ENCODE results near the gene COL2A1.

The COL2A1 gene

GRCh38 chr12:47975816-47976215 lies 28.5 kb downstream of the COL2A1 start:
- TF ChIP-seq, protein P1, sequence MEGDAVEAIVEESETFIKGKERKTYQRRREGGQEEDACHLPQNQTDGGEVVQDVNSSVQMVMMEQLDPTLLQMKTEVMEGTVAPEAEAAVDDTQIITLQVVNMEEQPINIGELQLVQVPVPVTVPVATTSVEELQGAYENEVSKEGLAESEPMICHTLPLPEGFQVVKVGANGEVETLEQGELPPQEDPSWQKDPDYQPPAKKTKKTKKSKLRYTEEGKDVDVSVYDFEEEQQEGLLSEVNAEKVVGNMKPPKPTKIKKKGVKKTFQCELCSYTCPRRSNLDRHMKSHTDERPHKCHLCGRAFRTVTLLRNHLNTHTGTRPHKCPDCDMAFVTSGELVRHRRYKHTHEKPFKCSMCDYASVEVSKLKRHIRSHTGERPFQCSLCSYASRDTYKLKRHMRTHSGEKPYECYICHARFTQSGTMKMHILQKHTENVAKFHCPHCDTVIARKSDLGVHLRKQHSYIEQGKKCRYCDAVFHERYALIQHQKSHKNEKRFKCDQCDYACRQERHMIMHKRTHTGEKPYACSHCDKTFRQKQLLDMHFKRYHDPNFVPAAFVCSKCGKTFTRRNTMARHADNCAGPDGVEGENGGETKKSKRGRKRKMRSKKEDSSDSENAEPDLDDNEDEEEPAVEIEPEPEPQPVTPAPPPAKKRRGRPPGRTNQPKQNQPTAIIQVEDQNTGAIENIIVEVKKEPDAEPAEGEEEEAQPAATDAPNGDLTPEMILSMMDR (IDR thresholded peaks at IDR 0.05; ENCODE audit: low read depth, low read length), result no peak
- DNase-seq (ENCODE audit: extremely low read depth, low read depth), result no peak

- no peak for DNase-seq (ENCODE audit: extremely low read depth, low read depth)
Measured at GRCh38 chr12:47975036-47975620, 29.1 kb downstream of the COL2A1 start.

DNA sequence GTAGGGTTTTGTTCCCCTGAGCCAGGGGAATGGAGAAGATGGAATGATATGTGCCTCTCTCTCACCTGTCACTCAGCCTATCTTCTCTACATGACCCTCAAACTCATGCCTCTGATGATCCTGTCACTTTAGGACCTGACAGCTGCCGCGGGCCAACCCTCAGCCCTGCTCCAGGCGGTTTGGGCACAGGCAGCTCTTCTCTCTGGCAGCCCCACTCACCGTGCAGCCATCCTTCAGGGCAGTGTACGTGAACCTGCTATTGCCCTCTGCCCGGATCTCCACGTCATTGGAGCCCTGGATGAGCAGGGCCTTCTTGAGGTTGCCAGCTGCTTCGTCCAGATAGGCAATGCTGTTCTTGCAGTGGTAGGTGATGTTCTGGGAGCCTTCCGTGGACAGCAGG lies 30.4 kb downstream of the COL2A1 start:
- TF ChIP-seq, protein P1 (IDR thresholded peaks at IDR 0.05; ENCODE audit: low read depth, low read length), result no peak
- DNase-seq (ENCODE audit: extremely low read depth, low read depth), result no peak

More at GRCh38 chr12:47975036-47975620, 29.1 kb downstream of the COL2A1 start:
- TF ChIP-seq, protein P1 (IDR thresholded peaks at IDR 0.05; ENCODE audit: low read depth, low read length), result no peak

DNA sequence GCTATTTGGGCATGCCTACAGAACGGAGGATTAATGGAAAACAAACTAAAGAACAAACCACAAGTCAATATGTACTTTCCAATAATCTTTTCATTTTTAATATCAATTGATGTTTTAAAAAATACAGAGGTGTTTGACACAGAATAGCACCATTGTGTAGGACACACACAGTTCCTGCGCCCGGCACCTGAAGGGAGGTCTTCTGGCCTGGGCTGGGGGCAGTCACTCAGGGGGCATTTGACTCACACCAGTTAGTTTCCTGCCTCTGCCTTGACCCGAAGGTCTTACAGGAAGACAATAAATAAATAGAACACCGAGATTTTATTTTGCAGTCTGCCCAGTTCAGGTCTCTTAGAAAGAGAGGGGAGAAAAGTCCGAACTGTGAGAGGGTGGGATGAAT lies 31.4 kb downstream of the COL2A1 start:
- no peak for DNase-seq (ENCODE audit: extremely low read depth, low read depth)
- TF ChIP-seq, protein P1 (IDR thresholded peaks at IDR 0.05; ENCODE audit: low read depth, low read length), result no peak

GRCh38 chr12:47970843-47971242 lies 33.4 kb downstream of the COL2A1 start:
- TF ChIP-seq, protein P1 (IDR thresholded peaks at IDR 0.05; ENCODE audit: low read depth, low read length), result no peak
- no peak for DNase-seq (ENCODE audit: extremely low read depth, low read depth)

DNA sequence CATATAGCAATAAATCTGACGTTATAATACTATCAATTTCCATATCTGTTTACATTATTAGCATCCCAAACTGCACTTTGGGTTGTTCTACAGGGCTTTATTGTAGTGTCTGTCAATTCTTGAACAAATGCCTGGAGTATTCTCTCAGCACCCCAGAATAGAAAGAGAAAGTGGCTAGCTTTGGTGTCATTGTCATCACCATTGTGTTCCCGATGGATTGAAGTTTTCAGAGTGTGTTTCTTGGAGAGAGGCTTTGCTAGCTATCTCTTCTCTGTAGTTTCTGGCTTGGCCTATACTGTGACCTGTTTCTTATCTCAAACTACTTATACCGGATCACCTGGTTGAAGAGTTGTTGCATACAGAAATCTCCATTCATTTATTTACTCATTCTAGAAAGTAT lies 34.4 kb downstream of the COL2A1 start:
- TF ChIP-seq, protein P1 (IDR thresholded peaks at IDR 0.05; ENCODE audit: low read depth, low read length), result no peak
- DNase-seq (ENCODE audit: extremely low read depth, low read depth), result no peak

DNA sequence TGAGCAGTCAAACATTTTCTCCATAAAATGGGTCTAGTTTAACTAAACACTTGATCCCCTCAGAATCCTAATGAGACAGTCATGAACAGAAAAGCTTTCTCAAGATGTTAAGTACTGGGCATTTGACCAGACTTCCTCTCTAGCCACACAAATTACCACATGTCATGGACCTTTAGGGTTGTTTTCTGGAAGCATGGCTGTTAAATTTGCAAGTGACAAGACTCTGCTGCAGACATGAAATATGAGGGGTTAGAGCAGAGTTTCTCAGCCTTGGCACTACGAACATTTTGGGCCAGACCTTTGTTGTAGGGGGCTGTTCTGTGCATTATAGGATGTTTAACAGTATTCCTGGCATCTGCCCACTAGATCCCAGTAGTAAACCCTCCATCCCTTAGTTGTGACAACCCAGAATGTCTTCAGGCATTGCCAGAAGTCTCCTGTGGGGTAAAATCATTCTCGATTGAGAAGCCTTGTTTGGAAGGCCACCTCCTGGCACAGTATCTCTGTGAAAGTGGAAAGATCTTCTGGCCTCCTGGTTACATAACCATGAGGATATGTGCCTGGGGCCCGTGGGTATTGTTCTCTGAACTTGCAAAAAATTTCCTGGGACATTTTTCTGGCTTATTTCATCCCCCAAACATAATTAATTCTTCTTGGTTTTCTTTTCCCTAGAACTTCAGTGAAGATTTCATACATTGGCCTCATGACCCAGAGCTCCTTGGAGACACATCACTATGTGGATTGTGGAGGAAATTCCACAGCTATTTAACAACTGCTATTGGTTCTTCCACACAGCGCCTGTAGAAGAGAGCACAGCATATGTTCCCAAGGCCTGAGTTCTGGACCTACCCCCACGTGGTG lies 36.6 kb downstream of the COL2A1 start:
- peak; percentile 16 for DNase-seq (ENCODE audit: extremely low read depth, low read depth)
- TF ChIP-seq, protein P1 (IDR thresholded peaks at IDR 0.05; ENCODE audit: low read depth, low read length), result no peak

Data from AG09319 (cell line).